H1 (cell line): ENCODE results near the gene FHIT.

Experiments used
- CHD7 ChIP-seq: fragments of 300-600 bp; sonication (generic); IDR thresholded peaks from 2 replicates; pipeline ENCODE4 v1.7.1; 2012; ENCODE audit warnings: low read length, moderate library complexity, mild to moderate bottlenecking, inconsistent platforms; ENCODE audit not compliant: insufficient replicate concordance
- CTCF ChIP-seq, 3 experiments: IDR thresholded peaks; 1 replicate in 2 of 3; 2 replicates in 1 of 3; pipeline versions ENCODE4 v1.5.1 to v1.6.1; 2011; ENCODE audit warnings: low read length in 3 of 3, mild to moderate bottlenecking in 3 of 3, inconsistent platforms in 2 of 3, low read depth in 1 of 3, moderate library complexity in 1 of 3; ENCODE audit not compliant: insufficient read depth in 1 of 3; ENCODE audit errors: control extremely low read depth in 1 of 3
- PHF8 ChIP-seq: fragments of 200-600 bp; sonication (generic); conservative IDR thresholded peaks from 2 replicates; pipeline ENCODE4 v1.7.1; 2012; ENCODE audit warnings: low read depth, mild to moderate bottlenecking, inconsistent platforms, low read length, moderate library complexity
- POLR2A ChIP-seq, 2 experiments: IDR thresholded peaks; 1 replicate in 1 of 2; 2 replicates in 1 of 2; pipeline ENCODE4 v1.6.1; 2011; ENCODE audit warnings: low read depth in 2 of 2, low read length in 2 of 2, mild to moderate bottlenecking in 2 of 2; ENCODE audit errors: control extremely low read depth in 1 of 2
- RFX5 ChIP-seq: IDR thresholded peaks from 2 replicates; pipeline ENCODE4 v1.6.1; 2011; ENCODE audit warnings: low read depth, low read length, improper control_type of control experiment, borderline replicate concordance
- SP1 ChIP-seq: IDR thresholded peaks from 2 replicates; pipeline ENCODE4 v1.6.1; 2011; ENCODE audit warnings: low read depth, low read length
- SUZ12 ChIP-seq: fragments of 200-600 bp; sonication (generic); IDR thresholded peaks from 2 replicates; pipeline ENCODE4 v1.6.1; 2012; ENCODE audit warnings: mild to moderate bottlenecking, inconsistent platforms, low read length, moderate library complexity, mixed read lengths
- TBP ChIP-seq: IDR thresholded peaks from 2 replicates; pipeline ENCODE4 v1.6.1; 2011; ENCODE audit warnings: low read depth, low read length, improper control_type of control experiment

GRCh38 chr3:61035573-61035972, 215.7 kb downstream of the FHIT start:
- TF ChIP-seq SP1: no peak
- TF ChIP-seq CHD7: no peak
- no peak for TF ChIP-seq POLR2A (IDR thresholded peaks at IDR 0.05; ENCODE audit: control extremely low read depth in 1 of 2, low read depth in 2 of 2, low read length in 2 of 2)
- TF ChIP-seq CTCF (IDR thresholded peaks at IDR 0.05; ENCODE audit: control extremely low read depth in 1 of 3, insufficient read depth in 1 of 3, low read depth in 1 of 3, low read length in 3 of 3): no peak
- TF ChIP-seq SUZ12: no peak
- TF ChIP-seq RFX5: no peak
- TF ChIP-seq PHF8: no peak
- TF ChIP-seq TBP: no peak
